Activated naive CD4-positive, alpha-beta T cell treated with anti-CD3 and anti-CD28 coated beads, Interleukin-2, amount 50 U/mL, for 24 hours (primary cell): ENCODE results near the gene IQCH.
A peak's percentile ranks its signal among the peaks of the same experiment; 100 is the strongest.
"Not testable (repeated sequence)": the region's sequence is repeated elsewhere in the genome, so short reads cannot be mapped to it uniquely, and the experiment has no call there.

ENCODE experiments used
- H3K27ac Mint-ChIP-seq: one replicate; pipeline ENCODE4 v1.8.0; 2021; ENCODE audit warnings: mild to moderate bottlenecking, mixed read lengths
- H3K27me3 Mint-ChIP-seq: one replicate; pipeline ENCODE4 v1.8.0; 2021; ENCODE audit warnings: mixed read lengths
- H3K36me3 Mint-ChIP-seq: one replicate; pipeline ENCODE4 v1.8.0; 2021; ENCODE audit warnings: mixed read lengths
- H3K4me1 Mint-ChIP-seq: one replicate; pipeline ENCODE4 v1.8.0; 2021; ENCODE audit warnings: mixed read lengths
- H3K4me3 Mint-ChIP-seq: one replicate; pipeline ENCODE4 v1.8.0; 2021; ENCODE audit warnings: mild to moderate bottlenecking, mixed read lengths
- H3K9me3 Mint-ChIP-seq: one replicate; pipeline ENCODE4 v1.8.0; 2021; ENCODE audit warnings: mixed read lengths

Gene IQCH

GRCh38 chr15:67232591-67232990, 22.0 kb upstream of the IQCH start:
- no peaks in the 10 kb centered on the region for H3K27me3 Mint-ChIP-seq
- no peak overlapping the region for H3K27ac Mint-ChIP-seq

GRCh38 chr15:67240235-67241131, 14.1 kb upstream of the IQCH start:
- Mint-ChIP-seq H3K36me3 (peaks cover 16% of the 10 kb centered on the region), H3K27me3 (no peaks in the 10 kb centered on the region), H3K4me3 (peak overlapping the region; percentile 43), H3K27ac (peak overlapping the region; percentile 81), H3K4me1 (peaks cover 68% of the 10 kb centered on the region), H3K9me3 (no peaks in the 10 kb centered on the region)

More at GRCh38 chr15:67232591-67232990, 22.0 kb upstream of the IQCH start:
- H3K36me3 Mint-ChIP-seq: peaks cover 34% of the 10 kb centered on the region
- H3K4me3 Mint-ChIP-seq: no peak overlapping the region
- peaks cover 19% of the 10 kb centered on the region for H3K4me1 Mint-ChIP-seq
- no peaks in the 10 kb centered on the region for H3K9me3 Mint-ChIP-seq

- Mint-ChIP-seq H3K9me3 (no peaks in the 10 kb centered on the region), H3K27me3 (no peaks in the 10 kb centered on the region), H3K4me1 (peaks cover 73% of the 10 kb centered on the region), H3K36me3 (peaks cover 16% of the 10 kb centered on the region), H3K27ac (peak overlapping the region; percentile 81), H3K4me3 (peak overlapping the region; percentile 43)
These were observed 13.3 kb upstream of the IQCH start for GRCh38 chr15:67241132-67241855.

GRCh38 chr15:67242708-67243111, 11.9 kb upstream of the IQCH start:
- H3K27me3 Mint-ChIP-seq: no peaks in the 10 kb centered on the region
- peak overlapping the region; percentile 70 for H3K27ac Mint-ChIP-seq
- H3K4me1 Mint-ChIP-seq: peaks cover 67% of the 10 kb centered on the region
- H3K9me3 Mint-ChIP-seq: no peaks in the 10 kb centered on the region
- H3K4me3 Mint-ChIP-seq: no peak overlapping the region
- H3K36me3 Mint-ChIP-seq: peaks cover 21% of the 10 kb centered on the region

GRCh38 chr15:67244971-67245478, 9.6 kb upstream of the IQCH start:
- H3K9me3 Mint-ChIP-seq: no peaks in the 10 kb centered on the region
- no peak overlapping the region for H3K4me3 Mint-ChIP-seq
- H3K36me3 Mint-ChIP-seq: peaks cover 29% of the 10 kb centered on the region
- peaks cover 73% of the 10 kb centered on the region for H3K4me1 Mint-ChIP-seq
- H3K27me3 Mint-ChIP-seq: no peaks in the 10 kb centered on the region
- no peak overlapping the region for H3K27ac Mint-ChIP-seq

GRCh38 chr15:67246606-67247005, 8.0 kb upstream of the IQCH start:
- H3K4me3 Mint-ChIP-seq, H3K27me3 Mint-ChIP-seq, H3K27ac Mint-ChIP-seq, H3K9me3 Mint-ChIP-seq: not testable (repeated sequence)
- Mint-ChIP-seq H3K4me1 (peaks cover 68% of the 10 kb centered on the region), H3K36me3 (peaks cover 30% of the 10 kb centered on the region)

- Mint-ChIP-seq H3K4me1 (peaks cover 70% of the 10 kb centered on the region), H3K27ac (no peak overlapping the region), H3K27me3 (no peaks in the 10 kb centered on the region), H3K4me3 (no peak overlapping the region), H3K9me3 (no peaks in the 10 kb centered on the region), H3K36me3 (peaks cover 30% of the 10 kb centered on the region)
These were observed 6.5 kb upstream of the IQCH start for GRCh38 chr15:67248011-67248505.

GRCh38 chr15:67249830-67250229, 4.8 kb upstream of the IQCH start:
- Mint-ChIP-seq H3K4me3 (no peak overlapping the region), H3K36me3 (peaks cover 26% of the 10 kb centered on the region), H3K27me3 (no peaks in the 10 kb centered on the region), H3K4me1 (peaks cover 67% of the 10 kb centered on the region), H3K9me3 (no peaks in the 10 kb centered on the region), H3K27ac (no peak overlapping the region)

GRCh38 chr15:67251318-67251717, 3.3 kb upstream of the IQCH start:
- H3K4me1 Mint-ChIP-seq: peaks cover 65% of the 10 kb centered on the region
- no peak overlapping the region for H3K27ac Mint-ChIP-seq
- H3K9me3 Mint-ChIP-seq: no peaks in the 10 kb centered on the region
- peaks cover 13% of the 10 kb centered on the region for H3K36me3 Mint-ChIP-seq
- H3K4me3 Mint-ChIP-seq: no peak overlapping the region
- no peaks in the 10 kb centered on the region for H3K27me3 Mint-ChIP-seq

GRCh38 chr15:67253101-67253500, 1.5 kb upstream of the IQCH start:
- Mint-ChIP-seq H3K4me1 (peaks cover 55% of the 10 kb centered on the region), H3K27ac (no peak overlapping the region), H3K36me3 (peaks cover 6% of the 10 kb centered on the region)

GRCh38 chr15:67253549-67254237, 893 bp upstream of the IQCH start:
- peak overlapping the region; percentile 97 for H3K4me3 Mint-ChIP-seq
- no peaks in the 10 kb centered on the region for H3K27me3 Mint-ChIP-seq
- H3K9me3 Mint-ChIP-seq: no peaks in the 10 kb centered on the region
- peaks cover 4% of the 10 kb centered on the region for H3K36me3 Mint-ChIP-seq
- peak overlapping the region; percentile 96 for H3K27ac Mint-ChIP-seq
- peaks cover 49% of the 10 kb centered on the region for H3K4me1 Mint-ChIP-seq

More at GRCh38 chr15:67253101-67253500, 1.5 kb upstream of the IQCH start:
- Mint-ChIP-seq H3K9me3 (no peaks in the 10 kb centered on the region), H3K4me3 (peak overlapping the region; percentile 97), H3K27me3 (no peaks in the 10 kb centered on the region)

GRCh38 chr15:67256051-67256450, 1.5 kb downstream of the IQCH start:
- H3K27me3 Mint-ChIP-seq: no peaks in the 10 kb centered on the region
- peaks cover 37% of the 10 kb centered on the region for H3K4me1 Mint-ChIP-seq
- peak overlapping the region; percentile 84 for H3K27ac Mint-ChIP-seq
- no peaks in the 10 kb centered on the region for H3K9me3 Mint-ChIP-seq
- H3K36me3 Mint-ChIP-seq: no peaks in the 10 kb centered on the region
- peak overlapping the region; percentile 83 for H3K4me3 Mint-ChIP-seq

GRCh38 chr15:67258412-67258811, 3.8 kb downstream of the IQCH start:
- not testable (repeated sequence) for H3K27me3 Mint-ChIP-seq, H3K36me3 Mint-ChIP-seq, H3K4me3 Mint-ChIP-seq, H3K27ac Mint-ChIP-seq, H3K9me3 Mint-ChIP-seq
- H3K4me1 Mint-ChIP-seq: peaks cover 15% of the 10 kb centered on the region

GRCh38 chr15:67259379-67259778, 4.8 kb downstream of the IQCH start:
- Mint-ChIP-seq H3K9me3 (no peaks in the 10 kb centered on the region), H3K4me1 (peaks cover 10% of the 10 kb centered on the region), H3K27ac (no peak overlapping the region), H3K27me3 (no peaks in the 10 kb centered on the region), H3K36me3 (no peaks in the 10 kb centered on the region), H3K4me3 (no peak overlapping the region)

GRCh38 chr15:67259806-67260205, 5.2 kb downstream of the IQCH start:
- Mint-ChIP-seq H3K27ac (no peak overlapping the region), H3K9me3 (no peaks in the 10 kb centered on the region), H3K36me3 (no peaks in the 10 kb centered on the region), H3K4me1 (peaks cover 9% of the 10 kb centered on the region), H3K4me3 (no peak overlapping the region), H3K27me3 (no peaks in the 10 kb centered on the region)
